Measurements from ENCODE around the gene MEGF11. TPM values are rescaled to one million over a fixed set of nuclear protein-coding genes. Genes with fewer than 3 reads are reported as not detected.

MEGF11 gene
- total RNA-seq, 1 donor from 2014 or later, result 0.77 TPM

DNA sequence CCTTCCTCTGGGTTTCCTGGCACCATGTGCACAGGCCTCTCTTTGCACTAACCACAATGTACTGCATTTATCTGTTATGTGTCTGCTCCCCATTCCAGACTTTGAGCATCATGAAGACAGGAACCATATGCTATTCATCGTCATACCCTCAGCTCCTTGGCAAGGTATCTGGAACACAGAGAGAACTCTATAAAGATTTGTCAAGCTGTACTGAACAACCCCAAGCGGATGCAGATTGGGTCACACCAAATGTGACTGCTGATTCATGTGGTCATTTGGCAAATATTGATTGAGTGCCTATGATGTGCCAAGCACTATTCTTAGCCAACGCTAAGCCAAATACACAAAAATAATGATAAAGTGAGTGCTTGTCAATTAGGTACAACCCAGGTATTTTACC lies 7.5 kb upstream of the MEGF11 start:
- TF ChIP-seq, protein P1, sequence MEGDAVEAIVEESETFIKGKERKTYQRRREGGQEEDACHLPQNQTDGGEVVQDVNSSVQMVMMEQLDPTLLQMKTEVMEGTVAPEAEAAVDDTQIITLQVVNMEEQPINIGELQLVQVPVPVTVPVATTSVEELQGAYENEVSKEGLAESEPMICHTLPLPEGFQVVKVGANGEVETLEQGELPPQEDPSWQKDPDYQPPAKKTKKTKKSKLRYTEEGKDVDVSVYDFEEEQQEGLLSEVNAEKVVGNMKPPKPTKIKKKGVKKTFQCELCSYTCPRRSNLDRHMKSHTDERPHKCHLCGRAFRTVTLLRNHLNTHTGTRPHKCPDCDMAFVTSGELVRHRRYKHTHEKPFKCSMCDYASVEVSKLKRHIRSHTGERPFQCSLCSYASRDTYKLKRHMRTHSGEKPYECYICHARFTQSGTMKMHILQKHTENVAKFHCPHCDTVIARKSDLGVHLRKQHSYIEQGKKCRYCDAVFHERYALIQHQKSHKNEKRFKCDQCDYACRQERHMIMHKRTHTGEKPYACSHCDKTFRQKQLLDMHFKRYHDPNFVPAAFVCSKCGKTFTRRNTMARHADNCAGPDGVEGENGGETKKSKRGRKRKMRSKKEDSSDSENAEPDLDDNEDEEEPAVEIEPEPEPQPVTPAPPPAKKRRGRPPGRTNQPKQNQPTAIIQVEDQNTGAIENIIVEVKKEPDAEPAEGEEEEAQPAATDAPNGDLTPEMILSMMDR (IDR thresholded peaks at IDR 0.05; ENCODE audit: unreplicated experiment), result no peak
- DNase-seq (ENCODE audit: low spot score), result no peak
- Mint-ChIP-seq H3K4me1 (ENCODE audit: unreplicated experiment) (no peaks in the 10 kb centered on the region), H3K36me3 (ENCODE audit: low read depth, unreplicated experiment) (no peaks in the 10 kb centered on the region), H3K9me3 (ENCODE audit: unreplicated experiment) (no peaks in the 10 kb centered on the region), H3K27me3 (ENCODE audit: unreplicated experiment) (peaks cover 2% of the 10 kb centered on the region), H3K4me3 (ENCODE audit: unreplicated experiment) (no peak overlapping the region), H3K27ac (ENCODE audit: unreplicated experiment) (no peak overlapping the region)

DNA sequence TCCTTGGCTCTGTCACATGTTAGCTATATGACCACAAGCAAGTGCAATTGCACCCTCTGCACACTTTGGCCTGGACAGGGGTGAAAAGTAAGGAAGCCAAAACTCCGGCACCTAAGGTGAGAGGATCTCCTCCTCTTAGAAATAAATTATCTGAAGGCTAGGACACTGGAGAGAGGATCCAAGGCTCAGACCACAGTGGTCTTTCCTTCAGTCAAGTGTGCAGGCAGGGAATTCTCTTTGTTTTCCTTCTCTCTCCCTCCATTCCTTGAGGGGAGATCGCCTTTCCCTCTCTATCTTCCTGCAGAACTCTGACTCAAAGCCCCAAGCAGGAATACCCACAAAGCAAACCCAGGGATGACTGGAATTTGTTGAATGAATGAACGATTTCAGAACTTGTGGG lies 3.1 kb upstream of the MEGF11 start:
- H3K36me3 Mint-ChIP-seq (ENCODE audit: low read depth, unreplicated experiment), result no peaks in the 10 kb centered on the region
- TF ChIP-seq, protein P1 (IDR thresholded peaks at IDR 0.05; ENCODE audit: unreplicated experiment), result no peak
- H3K27me3 Mint-ChIP-seq (ENCODE audit: unreplicated experiment), result peaks cover 18% of the 10 kb centered on the region
- DNase-seq (ENCODE audit: low spot score), result no peak
- H3K9me3 Mint-ChIP-seq (ENCODE audit: unreplicated experiment), result no peaks in the 10 kb centered on the region
- no peak overlapping the region for H3K4me3 Mint-ChIP-seq (ENCODE audit: unreplicated experiment)
- peaks cover 9% of the 10 kb centered on the region for H3K4me1 Mint-ChIP-seq (ENCODE audit: unreplicated experiment)
- no peak overlapping the region for H3K27ac Mint-ChIP-seq (ENCODE audit: unreplicated experiment)

DNA sequence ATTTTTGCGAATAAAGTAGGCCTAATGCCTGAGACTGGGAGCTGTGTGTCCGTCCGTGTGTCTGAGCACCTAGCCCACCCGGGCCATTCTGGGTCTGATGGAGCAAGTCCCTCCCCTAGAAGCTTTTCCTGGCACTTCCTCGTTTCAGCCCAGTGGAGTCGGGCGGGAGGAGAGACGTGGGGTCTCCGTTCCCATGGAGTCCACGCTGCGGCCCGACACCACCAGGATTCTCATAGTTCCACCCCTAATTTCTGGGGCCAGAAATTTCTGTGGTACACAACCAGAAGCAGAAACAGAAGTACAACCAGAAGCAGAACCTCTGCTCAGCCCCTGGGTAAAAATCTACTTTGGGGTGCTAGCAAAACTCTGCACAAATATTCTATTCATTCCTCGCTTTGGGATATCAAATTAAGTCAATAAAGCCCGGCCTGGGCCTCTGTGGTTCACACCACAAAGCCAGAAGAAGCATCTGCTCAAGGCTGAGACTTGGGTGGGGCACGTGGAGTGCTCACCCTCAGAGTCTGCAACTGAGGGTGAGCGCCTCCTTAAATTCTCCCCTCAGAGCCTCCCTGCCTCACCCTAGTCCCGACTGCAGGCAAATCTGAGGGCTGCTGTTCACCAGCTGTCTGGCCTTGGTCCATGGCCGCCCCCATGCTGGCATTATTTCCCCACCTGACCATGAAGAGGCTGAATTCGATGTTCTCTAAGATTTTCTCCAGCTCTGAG lies 1.6 kb upstream of the MEGF11 start:
- no peaks in the 10 kb centered on the region for H3K9me3 Mint-ChIP-seq (ENCODE audit: unreplicated experiment)
- H3K27me3 Mint-ChIP-seq (ENCODE audit: unreplicated experiment), result peaks cover 25% of the 10 kb centered on the region
- DNase-seq (ENCODE audit: low spot score), result no peak
- TF ChIP-seq, protein P1 (IDR thresholded peaks at IDR 0.05; ENCODE audit: unreplicated experiment), result no peak
- no peaks in the 10 kb centered on the region for H3K36me3 Mint-ChIP-seq (ENCODE audit: low read depth, unreplicated experiment)
- H3K4me1 Mint-ChIP-seq (ENCODE audit: unreplicated experiment), result peaks cover 9% of the 10 kb centered on the region
- no peak overlapping the region for H3K27ac Mint-ChIP-seq (ENCODE audit: unreplicated experiment)
- peak overlapping the region; percentile 96 for H3K4me3 Mint-ChIP-seq (ENCODE audit: unreplicated experiment)

DNA sequence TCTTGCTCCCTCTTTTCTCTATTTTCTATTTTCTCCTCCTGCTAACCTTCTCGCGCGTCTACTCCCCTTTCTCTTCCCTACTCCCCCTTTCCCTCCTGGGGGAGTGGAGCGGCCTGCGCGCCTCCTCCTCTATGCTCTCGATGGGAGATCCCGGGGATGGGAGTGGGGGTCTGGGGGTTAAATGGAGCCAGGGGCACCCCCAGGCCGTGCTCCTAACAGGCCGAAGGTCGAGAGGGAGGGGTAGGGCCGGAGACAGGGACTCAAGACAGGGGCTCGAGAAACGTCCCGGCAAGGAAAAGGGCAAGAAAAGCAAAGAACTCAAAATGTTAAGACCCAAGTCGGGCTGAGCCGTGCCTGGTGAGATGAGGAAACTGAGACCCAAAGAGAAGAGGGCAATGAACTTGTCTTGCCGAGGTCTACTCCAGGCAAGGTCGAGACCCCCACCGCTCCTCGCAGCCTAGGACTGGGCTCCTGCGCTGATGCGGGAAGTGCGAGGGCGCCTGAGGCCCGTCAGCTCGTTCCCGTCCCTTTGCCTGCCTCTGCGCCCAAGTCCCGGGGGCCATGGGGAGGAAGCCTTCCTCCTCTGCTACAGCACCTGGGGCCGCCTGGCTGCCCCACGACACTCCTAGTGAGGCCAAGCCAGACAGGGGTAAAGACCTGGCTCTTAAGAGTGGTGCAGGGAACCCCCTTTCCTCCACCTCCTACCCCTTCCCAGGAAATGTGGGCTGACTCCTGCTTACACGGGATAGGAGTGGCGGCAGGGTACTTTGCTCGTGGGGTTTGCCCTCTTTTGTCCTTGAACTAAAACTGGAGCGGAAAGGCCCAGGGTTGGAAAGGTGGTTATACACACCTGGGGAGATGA lies 770 bp upstream of the MEGF11 start:
- Mint-ChIP-seq H3K27ac (ENCODE audit: unreplicated experiment) (peak overlapping the region; percentile 16), H3K4me1 (ENCODE audit: unreplicated experiment) (peaks cover 9% of the 10 kb centered on the region), H3K27me3 (ENCODE audit: unreplicated experiment) (peaks cover 25% of the 10 kb centered on the region), H3K36me3 (ENCODE audit: low read depth, unreplicated experiment) (no peaks in the 10 kb centered on the region), H3K4me3 (ENCODE audit: unreplicated experiment) (peak overlapping the region; percentile 96), H3K9me3 (ENCODE audit: unreplicated experiment) (no peaks in the 10 kb centered on the region)
- DNase-seq (ENCODE audit: low spot score), result peak; percentile 26
- TF ChIP-seq, protein P1 (IDR thresholded peaks at IDR 0.05; ENCODE audit: unreplicated experiment), result no peak
